Breast epithelium (tissue), 4 donors: ENCODE results near the gene ATP8A1. TPM values are rescaled to one million over a fixed set of nuclear protein-coding genes. Genes with fewer than 3 reads are reported as not detected.

Source experiments
- DNase-seq, 2 donors: peaks; one replicate each; pipeline ENCODE4 v3.0.0-alpha.2; 2019; ENCODE audit warnings: low spot score in 2 of 2
- H3K27ac ChIP-seq, 2 donors: fragments of 200-600 bp; sonication (generic) in 1 of 2; one replicate each; pipeline ENCODE4 v1.5.1; 2016 to 2019; ENCODE audit warnings: mild to moderate bottlenecking in 1 of 2
- H3K27me3 ChIP-seq, 2 donors: fragments of 200-600 bp; sonication (generic) in 1 of 2; one replicate each; pipeline versions ENCODE4 v1.5.1 to v1.6.0; 2017 to 2019; ENCODE audit warnings: control low read depth in 1 of 2, mild to moderate bottlenecking in 1 of 2
- H3K36me3 ChIP-seq: fragments of 200-600 bp; one replicate; pipeline ENCODE4 v1.5.1; 2019
- H3K4me1 ChIP-seq, 2 donors: fragments of 200-600 bp; sonication (generic); one replicate each; pipeline ENCODE4 v1.5.1; 2016 to 2019; ENCODE audit warnings: control low read depth in 1 of 2
- H3K4me3 ChIP-seq, 3 donors: fragments of 200-600 bp; sonication (generic); 1 replicate in 2 of 3; 2 replicates in 1 of 3; pipeline ENCODE4 v1.5.1; 2016 to 2019; ENCODE audit warnings: mild to moderate bottlenecking in 3 of 3, moderate library complexity in 2 of 3
- H3K9me3 ChIP-seq, 2 donors: fragments of 200-600 bp; sonication (generic) in 1 of 2; one replicate each; pipeline ENCODE4 v1.5.1; 2016 to 2019; ENCODE audit warnings: control low read depth in 1 of 2
- CTCF ChIP-seq, 3 donors: fragments of 450-650 bp; IDR thresholded peaks; one replicate each; pipeline ENCODE4 v1.5.1; 2016 to 2017; ENCODE audit warnings: antibody characterized with exemption in 3 of 3, mild to moderate bottlenecking in 3 of 3, moderate library complexity in 3 of 3
- POLR2A ChIP-seq: fragments of 450-650 bp; IDR thresholded peaks from one replicate; pipeline ENCODE4 v1.6.1; 2016; ENCODE audit warnings: antibody characterized with exemption, mild to moderate bottlenecking, moderate library complexity
- POLR2AphosphoS5 ChIP-seq, 3 donors: sonication (generic); formaldehyde crosslinking; IDR thresholded peaks; one replicate each; pipeline ENCODE4 v1.6.1; 2017; ENCODE audit warnings: antibody characterized with exemption in 3 of 3
- intact Hi-C: fragments of 100-400 bp; cut with DNase I; formaldehyde crosslinking; loops from one replicate; pipeline ENCODE4 v1.15.1; 2023; ENCODE audit warnings: low total_unique reads
- total RNA-seq, 3 donors: library from RNA; depleted of rRNA; stranded (reverse); fragments of >200 nt; gene quantifications; one replicate each; pipeline ENCODE4 v1.1.0, GENCODE V29; 2016

ATP8A1 gene
- total RNA-seq, 3 donors from 2014 or later: 12.2 to 17.0 (median 14.8) TPM

- Histone ChIP-seq H3K9me3 (no peaks in the 10 kb centered on the region), H3K36me3 (no peaks in the 10 kb centered on the region), H3K27ac (no peak overlapping the region), H3K27me3 (no peaks in the 10 kb centered on the region), H3K4me1 (no peaks in the 10 kb centered on the region), H3K4me3 (no peak overlapping the region)
- no peak for DNase-seq
- intact Hi-C loops: no loop called here
- TF ChIP-seq POLR2A (no peak), POLR2AphosphoS5 (IDR thresholded peaks at IDR 0.05) (no peak), CTCF (IDR thresholded peaks at IDR 0.05) (no peak)
Observed at GRCh38 chr4:42600578-42600977, 56.3 kb downstream of the ATP8A1 start.

GRCh38 chr4:42596918-42597317 lies 60.0 kb downstream of the ATP8A1 start:
- no peak overlapping the region for H3K4me3 ChIP-seq
- H3K9me3 ChIP-seq: no peaks in the 10 kb centered on the region
- H3K27ac ChIP-seq: no peak overlapping the region
- H3K36me3 ChIP-seq: no peaks in the 10 kb centered on the region
- H3K4me1 ChIP-seq: no peaks in the 10 kb centered on the region
- DNase-seq: no peak
- TF ChIP-seq POLR2AphosphoS5 (IDR thresholded peaks at IDR 0.05) (no peak), CTCF (IDR thresholded peaks at IDR 0.05) (no peak), POLR2A (no peak)
- H3K27me3 ChIP-seq: no peaks in the 10 kb centered on the region
- intact Hi-C loops: no loop called here

- no peaks in the 10 kb centered on the region for H3K27me3 ChIP-seq
- H3K4me1 ChIP-seq: no peaks in the 10 kb centered on the region
- H3K36me3 ChIP-seq: no peaks in the 10 kb centered on the region
- H3K4me3 ChIP-seq: no peak overlapping the region
- no peak overlapping the region for H3K27ac ChIP-seq
- no peaks in the 10 kb centered on the region for H3K9me3 ChIP-seq
- no peak for DNase-seq
- intact Hi-C loops: no loop called here
- TF ChIP-seq POLR2AphosphoS5 (IDR thresholded peaks at IDR 0.05): no peak
- TF ChIP-seq CTCF (IDR thresholded peaks at IDR 0.05): no peak
- TF ChIP-seq POLR2A: no peak
Observed at GRCh38 chr4:42594888-42595287, 62.0 kb downstream of the ATP8A1 start.

- Histone ChIP-seq H3K4me1 (no peaks in the 10 kb centered on the region), H3K27ac (no peak overlapping the region), H3K36me3 (no peaks in the 10 kb centered on the region), H3K27me3 (no peaks in the 10 kb centered on the region), H3K4me3 (no peak overlapping the region), H3K9me3 (no peaks in the 10 kb centered on the region)
- intact Hi-C loops: no loop called here
- TF ChIP-seq POLR2A (no peak), CTCF (IDR thresholded peaks at IDR 0.05) (no peak), POLR2AphosphoS5 (IDR thresholded peaks at IDR 0.05) (no peak)
- DNase-seq: no peak
Observed at GRCh38 chr4:42588909-42589308, 68.0 kb downstream of the ATP8A1 start.

- no peaks in the 10 kb centered on the region for H3K9me3 ChIP-seq
- H3K4me3 ChIP-seq: no peak overlapping the region
- intact Hi-C loops: no loop called here
- H3K27ac ChIP-seq: no peak overlapping the region
- TF ChIP-seq POLR2AphosphoS5 (IDR thresholded peaks at IDR 0.05) (no peak), POLR2A (no peak), CTCF (IDR thresholded peaks at IDR 0.05) (no peak)
- no peaks in the 10 kb centered on the region for H3K27me3 ChIP-seq
- no peaks in the 10 kb centered on the region for H3K36me3 ChIP-seq
- H3K4me1 ChIP-seq: no peaks in the 10 kb centered on the region
- DNase-seq: no peak
Observed at GRCh38 chr4:42586775-42587174, 70.1 kb downstream of the ATP8A1 start.
